ENCODE measurements around the gene KRT3.
"Not testable (repeated sequence)": the region's sequence is repeated elsewhere in the genome, so short reads cannot be mapped to it uniquely, and the experiment has no call there.

The KRT3 gene

DNA sequence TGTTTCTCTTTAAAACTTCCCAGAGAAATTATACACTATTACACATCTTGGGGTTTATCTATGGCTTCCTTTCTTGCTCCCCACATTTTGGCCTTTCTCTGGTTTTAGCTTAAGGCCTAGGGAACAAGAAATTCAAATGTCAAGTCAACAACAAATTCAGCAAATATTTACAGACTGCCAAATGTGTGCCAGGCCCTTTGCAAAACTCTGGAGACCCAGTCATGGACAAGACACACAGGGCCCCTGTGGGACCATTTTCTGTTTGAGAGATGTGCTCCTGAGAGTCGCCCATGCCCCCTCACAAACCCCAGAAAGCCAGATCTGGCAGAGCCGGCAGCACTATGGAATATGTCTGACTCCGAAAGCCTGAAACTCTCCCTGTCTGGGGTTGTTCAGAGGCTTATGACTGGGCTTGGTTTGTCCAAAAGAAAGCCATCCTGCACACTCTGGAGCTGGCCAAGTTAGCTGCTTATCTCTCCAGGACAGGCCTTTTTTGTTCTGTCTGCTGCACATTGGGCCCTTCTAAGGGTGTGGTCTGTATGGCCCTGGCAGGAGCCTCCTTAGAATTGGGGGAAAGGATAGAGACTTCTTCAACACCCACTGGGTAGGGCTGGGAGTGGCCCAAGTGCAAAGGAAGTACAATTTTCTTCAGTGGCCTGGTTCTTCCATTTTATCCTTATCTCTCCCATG lies 1.1 kb upstream of the KRT3 start:
- no peak for DNase-seq

DNA sequence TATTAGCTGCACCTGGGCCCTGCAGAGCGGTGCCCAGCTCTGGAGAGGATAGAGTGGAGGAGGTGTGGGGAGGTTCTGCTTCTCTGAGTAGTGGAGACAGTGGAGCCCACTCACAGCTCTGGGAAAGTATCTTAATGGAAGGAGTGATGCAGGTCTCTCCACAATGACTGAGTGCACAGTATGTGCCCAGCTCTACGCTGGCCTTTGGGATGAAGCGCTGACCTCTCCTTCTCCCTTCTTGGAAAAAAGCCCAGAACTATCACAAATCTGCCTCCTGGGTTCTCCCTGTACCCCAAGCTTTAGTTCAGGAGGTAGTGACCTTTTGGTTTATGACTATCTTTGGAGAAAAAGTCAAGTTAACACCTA lies 495 bp upstream of the KRT3 start:
- DNase-seq: no peak

DNA sequence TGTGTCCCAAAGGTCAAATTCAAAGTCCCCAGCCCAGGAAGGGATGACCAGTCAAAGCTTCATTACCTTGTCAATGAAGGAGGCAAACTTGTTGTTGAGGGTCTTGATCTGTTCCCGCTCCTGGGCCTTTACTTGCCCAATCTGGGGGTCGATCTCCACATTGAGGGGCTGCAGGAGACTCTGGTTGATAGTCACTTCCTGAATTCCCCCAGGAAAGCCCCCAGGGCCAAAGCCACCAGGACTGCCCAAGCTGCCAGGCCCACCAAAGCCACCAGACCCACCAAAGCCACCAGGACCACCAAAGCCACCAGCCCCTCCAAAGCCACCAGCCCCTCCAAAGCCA lies 614 bp downstream of the KRT3 start:
- not testable (repeated sequence) for DNase-seq

DNA sequence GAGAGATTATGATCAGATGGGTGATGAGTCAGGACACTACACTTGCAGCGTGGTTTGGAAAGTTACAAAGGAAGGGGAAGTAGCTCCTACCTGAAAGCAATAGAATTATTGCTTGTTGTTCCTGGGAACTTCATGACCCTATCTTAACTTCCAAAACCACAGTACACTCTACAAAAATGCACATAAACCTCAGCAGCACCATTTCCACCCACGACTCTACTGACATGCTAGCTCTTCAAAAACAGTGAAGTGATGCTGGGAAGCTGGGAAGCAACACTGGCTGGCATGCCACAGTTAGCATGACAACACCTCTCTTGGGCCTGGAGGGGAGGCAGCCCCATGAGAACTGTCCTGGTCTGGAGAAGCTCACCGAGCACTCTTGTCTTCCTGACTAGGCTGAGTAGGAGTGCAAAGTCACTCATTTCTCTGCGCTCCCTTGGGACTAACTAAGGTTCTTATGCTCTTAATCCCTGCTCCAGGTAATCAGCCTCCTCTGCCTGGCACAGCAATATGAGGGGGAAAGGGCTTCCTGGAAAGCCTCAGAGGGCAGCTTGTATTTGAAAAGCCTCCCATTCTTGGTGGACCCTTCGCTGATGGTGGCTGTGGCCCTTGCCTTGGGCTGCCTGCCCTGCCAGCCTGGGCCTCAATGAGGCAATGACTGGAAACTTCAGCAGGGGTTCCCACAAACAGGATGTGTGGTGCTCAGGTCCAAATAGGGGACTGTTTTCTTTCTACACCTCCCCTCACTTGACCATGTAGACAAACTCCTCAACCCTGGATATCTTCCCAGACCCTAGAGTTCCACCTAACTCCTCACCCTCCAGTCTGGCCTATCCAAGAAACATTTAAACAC lies 1.2 kb downstream of the KRT3 start:
- no peak for DNase-seq

DNA sequence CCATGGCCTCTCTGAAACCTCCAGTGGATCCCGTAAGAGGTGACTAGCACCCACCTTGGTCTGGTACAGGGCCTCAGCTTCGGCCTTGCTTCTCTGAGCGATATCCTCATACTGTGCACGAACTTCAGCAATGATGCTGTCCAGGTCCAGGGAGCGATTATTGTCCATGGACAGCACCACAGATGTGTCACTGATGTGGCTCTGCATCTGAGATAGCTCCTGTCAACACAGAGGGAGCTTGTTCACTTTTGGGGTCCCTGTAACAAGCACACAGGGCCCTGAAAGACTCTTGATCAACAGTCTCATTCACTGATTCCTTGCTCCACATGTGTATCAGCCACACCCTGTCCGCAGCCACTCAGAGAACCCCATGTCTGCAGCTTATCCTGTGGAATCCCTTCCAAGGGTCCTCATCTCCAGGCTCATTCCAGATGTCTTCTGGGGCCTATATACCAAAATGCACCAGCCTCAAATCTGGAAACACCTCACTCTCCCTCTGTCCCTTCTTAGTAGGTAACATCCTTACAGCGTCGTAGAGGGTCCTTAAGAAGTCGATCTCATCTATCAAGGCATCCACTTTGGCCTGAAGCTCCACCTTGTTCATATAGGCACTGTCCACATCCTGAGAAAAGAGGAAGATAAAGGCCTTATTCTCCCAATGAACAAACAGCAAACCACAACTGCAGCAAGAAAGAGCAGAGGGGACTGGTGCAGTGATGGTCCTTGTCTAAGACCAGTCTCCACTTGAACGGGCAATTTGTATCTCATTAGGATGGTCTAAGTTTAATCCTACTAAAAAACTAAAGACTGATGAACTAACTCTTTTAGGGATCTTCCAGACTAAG lies 3.5 kb downstream of the KRT3 start:
- no peak for DNase-seq

DNA sequence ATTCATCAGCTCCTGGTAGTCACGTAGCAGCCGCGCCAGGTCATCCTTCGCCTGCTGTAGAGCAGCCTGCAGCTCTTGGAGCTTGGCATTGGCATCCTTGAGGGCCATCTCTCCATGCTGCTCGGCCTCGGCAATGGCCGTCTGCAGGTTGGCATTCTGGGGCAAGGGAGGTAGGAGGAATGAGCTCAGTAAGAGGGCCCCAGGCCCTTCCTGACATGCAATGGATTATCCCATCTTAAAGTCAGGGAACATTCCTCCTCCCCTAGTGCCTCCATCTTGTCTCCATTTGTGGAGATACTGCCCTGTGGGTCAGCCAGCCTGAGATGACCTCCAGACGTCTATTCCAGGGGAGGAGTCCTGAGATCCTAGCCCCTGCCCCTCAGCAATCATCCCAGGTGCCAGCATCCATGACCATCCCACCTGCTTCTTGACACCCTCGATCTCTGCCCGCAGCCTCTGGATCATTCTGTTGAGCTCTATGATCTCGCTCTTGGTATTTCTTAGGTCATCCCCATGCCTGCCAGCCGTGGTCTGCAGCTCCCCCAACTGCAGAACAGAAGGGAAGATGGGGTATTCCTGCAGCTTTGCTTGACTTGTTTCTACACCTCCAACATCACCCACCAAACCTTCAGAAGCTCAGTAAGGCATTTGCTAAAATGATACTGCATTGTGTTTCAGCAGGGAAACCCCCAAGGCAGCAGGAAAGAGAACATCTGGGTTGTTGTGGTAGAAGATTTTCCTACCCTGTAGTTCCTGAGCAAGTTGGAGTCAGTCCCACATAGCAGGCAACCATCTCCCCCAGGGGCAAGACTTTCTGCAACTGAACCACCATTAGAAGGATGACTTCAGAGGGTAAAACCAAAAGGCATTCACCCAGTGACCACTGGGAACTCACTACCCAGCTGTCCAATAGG lies 4.4 kb downstream of the KRT3 start:
- no peak for DNase-seq

DNA sequence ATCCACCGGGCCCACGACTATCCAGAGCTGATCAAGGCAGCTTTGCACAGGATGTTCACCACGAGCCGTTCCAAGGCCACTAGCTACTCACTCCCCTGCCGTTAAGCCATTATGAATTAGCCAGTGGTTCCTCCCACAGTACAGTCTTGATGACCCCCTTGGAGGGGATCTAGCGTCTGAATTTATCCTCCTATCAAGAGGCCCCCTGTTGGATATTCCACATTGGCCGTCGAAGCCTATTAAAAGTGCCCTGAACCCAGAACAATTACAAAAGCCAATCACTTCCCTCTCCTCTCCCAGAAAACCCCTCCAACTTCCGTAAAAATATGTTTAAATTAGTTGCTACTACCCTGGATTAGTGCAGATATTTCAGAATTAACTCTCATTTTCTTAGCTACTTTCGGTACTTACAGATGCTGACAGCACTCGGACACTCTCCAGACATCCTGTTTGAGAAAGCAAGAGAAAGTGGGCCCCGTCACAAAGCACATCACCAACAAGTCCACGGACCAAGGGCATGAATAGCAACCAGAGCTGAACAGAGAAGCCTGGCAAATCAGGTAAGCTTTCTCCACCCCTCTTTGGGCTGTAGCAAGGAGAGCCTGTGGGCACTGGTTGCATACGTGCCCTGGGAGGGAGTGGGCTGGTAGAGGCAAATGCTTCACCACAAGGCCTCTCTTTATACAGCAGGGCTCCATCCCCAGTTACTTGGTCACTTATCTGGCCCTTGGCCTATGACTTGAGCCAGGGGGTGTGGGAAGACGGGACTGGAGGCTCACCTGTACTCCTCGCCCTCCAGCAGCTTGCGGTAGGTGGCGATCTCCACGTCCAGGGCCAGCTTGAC lies 5.3 kb downstream of the KRT3 start:
- DNase-seq: no peak

DNA sequence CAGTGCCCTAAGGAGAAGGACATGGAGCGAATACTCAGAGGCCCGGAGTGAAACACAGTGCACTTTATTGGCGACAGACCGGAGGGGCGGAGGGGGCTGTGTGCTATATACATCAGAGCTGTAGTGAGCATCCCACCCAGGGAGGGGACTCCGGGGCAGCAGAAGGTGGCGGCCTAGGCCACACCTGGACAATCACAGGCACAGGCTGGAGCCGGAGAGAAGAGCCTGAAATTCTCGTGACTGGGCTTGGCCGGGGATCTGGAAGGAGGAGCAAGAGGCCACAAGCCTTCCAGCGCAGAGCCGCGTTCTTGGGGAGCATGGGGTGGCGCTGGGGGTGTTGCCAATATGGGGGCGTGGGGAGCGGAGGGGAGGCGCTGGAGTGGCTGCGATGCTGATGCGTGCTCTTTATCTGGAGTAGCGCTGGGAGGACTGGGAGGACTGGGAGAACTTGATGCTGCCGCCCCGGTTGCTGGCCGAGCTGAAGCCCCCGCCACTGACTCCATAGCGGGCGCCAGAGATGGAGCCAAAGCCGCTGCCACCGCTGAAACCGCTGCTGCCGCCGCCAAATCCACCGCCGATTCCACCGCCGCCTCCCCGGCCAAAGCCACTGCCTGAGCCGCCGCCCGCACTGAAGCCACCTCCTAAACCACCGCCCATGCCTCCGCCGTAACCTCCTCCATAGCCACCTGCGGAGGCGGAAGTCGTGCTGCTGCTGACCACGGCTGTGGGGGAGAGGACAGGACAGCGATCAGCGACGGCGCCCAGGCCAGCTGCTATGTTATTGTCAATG lies 6.1 kb downstream of the KRT3 start:
- no peak for DNase-seq

DNA sequence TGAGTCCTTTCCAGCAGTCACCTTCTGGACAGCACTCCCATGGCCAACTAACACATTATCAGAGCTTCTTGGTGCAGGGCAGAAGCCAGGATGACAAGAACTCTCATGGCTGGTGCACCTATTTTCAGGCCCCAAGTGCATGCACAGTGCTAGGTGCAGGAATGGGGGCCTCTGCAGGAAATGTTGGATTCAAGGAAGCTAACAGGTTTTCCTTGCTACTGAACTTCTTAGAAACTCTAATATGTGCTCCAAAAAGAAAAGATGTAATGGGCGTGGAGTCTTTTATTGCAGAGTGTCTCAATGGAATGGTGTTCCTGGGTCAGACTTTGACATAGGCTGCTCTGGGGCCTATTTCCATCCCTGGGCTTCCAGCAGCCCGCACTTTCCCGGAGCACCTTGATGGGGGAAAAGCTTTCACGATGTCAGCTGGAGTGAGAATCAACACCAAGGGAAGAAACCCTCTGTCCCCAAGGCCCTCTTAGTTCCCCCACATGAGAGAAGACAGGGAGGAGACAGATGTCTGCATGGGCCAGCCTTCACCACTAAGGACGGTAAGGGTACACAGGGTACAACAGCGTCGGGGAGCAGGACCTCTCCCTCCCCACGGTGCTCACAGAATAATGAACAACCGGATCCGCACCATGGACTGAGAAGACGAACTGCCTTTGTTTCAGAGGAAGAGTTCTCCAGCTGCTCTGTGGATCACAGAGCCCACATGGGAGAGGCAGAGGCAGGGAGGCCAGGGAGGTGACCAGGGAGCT lies 6.9 kb downstream of the KRT3 start:
- DNase-seq: no peak

DNA sequence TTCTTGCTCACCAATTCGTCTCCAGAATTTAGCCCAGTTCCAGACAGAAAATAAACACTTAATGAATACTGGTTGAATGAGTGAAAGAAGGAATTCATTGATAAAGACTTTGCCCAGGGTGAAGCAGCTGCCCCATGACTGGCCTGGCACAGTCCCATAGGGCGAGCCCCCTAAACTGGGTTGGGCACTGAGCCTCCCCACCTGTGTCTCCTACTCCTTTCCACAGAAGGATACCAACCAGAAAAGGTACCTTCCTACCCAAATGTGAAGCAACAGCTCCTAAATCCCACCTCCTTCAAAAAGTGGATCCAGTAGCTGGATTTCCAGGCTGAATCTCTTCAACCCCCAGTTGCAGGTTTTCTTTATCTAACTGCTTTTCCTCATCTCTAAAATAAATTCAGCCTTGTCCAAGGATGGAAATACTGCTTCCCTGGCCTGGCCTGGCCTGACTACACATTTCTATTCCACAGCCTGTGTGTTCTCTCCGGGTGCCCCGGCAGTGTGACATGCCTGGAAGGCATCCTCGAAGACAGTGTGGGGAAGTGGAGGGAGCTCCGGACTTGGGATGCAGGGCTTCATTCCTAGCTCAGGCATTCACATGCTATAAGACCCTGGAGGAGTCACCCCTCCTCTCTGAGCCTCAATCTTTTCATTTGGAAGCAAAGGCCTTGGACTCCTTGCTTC lies 7.6 kb downstream of the KRT3 start:
- DNase-seq: no peak

DNA sequence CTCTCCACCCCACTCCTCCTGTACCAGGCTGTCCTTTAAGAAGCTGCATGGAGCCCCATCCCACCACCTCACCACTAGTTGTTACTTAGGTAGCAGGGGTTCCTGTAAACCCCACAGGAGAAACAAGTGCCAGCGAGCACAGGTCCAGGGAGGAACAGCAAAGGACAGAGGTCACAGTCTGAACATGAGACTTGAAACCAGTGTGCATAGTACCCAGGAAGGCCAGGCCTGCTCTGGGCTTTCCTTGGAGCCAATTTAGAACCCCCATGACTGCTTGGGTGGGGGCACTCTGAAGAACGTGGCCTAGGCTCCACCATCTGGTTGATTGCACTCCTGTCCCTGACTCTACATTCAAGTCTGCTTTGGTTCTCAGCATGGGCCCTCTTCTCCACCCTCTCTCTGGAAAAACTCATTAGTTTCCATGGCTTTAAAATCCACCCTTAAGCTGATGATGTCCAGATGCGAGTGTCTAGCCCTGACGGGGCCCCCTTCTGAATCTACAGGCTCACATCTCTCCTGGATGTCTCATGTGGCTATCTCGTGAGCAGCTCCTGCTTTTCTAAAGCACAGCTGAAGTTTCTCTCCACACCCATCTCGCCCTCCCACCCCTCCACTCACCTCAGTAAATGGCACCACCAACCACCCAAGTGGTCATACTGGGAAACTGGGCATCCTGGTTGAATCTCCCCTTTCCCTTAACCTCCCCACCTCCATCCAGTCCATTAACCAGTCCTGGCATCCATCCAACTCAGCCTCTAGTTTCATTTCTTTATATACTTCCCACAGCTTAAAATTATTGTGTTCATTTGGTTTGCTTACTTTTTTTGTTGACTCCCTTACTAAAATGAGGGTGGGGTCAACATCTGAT lies 8.4 kb downstream of the KRT3 start:
- DNase-seq: no peak

DNA sequence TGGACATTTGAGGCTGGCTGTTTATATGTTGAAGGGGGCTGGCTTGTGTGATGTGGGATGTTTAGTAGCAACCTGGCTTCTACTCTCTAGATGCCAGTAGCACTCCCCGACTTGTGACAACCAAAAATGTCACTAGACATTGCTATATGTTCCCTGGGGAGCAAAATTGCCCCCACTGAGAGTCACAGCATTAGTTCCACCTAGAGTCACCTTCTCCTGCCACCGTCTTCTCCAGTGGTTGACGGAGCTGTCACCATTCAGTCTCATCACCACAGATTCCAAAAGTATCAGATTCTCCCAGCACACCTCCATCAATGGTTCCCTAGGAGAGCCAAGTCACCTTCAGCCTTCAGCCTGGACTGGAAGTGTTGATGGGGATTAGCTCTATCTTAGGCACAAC lies 11.0 kb downstream of the KRT3 start:
- DNase-seq: no peak

DNA sequence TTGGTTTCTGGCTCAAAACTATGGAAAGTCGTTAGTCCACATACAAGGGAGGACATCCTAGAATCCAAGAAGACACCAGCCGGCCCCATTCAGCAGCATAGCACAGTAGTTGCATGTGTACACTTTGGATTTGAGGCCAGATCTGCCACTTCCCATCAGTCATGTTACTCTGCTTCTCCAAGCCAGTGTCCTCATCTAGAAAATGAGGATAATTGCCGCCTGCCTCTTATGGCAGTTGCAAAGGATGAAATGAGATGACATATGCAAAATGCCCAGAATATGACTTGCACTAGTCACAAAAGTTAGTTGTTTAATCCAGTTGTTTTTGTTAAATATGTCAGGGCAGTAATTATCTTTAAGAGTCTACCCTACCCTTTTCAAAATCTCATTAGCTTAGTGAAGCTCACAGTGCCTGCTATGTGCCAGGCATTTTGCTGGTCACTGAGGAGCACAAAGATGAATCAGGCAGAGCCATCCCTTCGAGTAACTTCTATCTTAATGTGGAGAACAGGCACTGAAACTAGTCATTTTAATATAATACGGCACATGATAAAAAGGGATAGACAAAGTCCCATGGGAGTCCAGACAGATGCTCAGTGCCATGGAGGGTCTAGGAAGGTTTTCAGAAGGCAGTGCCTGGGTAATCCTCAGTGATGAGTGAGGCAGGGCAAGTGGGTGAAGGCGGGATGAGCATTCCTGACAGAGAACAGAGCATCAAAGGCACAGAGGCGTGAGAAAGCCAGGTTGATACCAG lies 12.2 kb downstream of the KRT3 start:
- no peak for DNase-seq

DNA sequence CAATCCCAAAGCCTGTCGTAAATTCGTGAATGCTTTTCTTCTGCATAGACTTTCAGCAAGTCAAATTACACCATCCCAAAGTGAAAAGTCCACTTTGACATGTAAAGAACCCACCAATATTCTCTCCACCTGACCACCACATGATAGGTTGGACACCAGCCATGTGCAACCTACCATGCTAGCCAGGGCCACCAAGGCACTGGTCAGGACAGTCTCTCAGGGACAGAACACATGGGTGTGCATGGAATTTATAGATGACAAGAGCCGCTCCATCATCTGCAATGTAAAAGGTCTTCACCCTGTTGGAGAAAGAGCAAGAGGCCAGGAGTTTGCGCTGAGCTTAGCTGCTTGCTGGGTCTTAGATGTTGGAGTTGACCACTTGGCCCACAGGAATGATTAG lies 13.4 kb downstream of the KRT3 start:
- no peak for DNase-seq

DNA sequence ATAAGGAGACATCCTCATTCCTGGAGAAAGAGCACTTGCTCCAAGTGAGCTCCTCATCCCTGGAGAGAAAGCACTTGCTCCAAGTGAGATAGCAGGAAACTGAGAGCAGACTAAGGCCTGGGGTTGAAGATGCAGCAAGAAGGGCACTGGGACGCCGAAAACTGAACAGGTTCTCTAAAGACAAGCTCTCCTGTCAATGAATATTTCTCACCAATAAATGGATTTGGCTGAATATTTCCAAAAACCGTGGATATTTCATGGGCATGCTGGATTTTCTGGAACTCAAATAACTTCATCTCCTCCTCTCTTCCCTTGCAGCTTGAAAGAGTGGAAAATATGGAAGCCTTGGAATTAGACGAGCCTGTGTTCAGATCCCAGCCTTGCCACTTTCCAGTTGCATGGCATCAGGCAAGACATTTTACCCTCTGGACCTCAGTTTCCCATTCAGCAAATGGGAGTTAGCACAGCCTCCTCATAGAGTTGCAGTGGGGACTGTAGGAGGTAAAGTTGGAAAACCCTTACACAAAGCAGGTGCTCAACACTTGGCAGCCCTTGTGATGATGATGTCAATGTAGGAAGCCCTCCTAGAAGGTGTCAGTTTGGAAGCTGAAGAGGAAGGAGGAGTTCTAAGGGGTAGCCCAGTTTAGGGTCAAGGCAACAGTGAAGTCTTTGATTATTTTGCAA lies 14.4 kb downstream of the KRT3 start:
- DNase-seq: no peak

DNA sequence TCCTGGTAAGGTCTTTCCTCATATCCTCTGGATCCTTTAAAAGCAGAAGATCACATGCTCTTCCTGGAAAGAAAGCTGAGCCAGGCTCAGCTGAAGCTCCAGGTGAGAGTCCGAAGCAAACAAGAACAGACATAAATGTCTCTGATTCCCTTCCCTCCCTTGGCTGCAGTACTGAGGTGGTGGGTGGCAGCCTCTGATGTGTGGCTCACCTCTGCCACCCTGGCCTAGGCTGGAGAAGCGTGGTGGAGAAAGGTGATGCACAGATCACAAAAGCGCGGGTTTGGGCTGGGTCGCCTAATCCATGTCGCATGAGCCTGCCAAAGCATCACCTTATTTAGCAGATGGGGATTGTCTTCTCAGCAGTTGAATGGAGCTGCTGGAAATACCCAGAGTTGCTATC lies 16.0 kb downstream of the KRT3 start:
- no peak for DNase-seq

DNA sequence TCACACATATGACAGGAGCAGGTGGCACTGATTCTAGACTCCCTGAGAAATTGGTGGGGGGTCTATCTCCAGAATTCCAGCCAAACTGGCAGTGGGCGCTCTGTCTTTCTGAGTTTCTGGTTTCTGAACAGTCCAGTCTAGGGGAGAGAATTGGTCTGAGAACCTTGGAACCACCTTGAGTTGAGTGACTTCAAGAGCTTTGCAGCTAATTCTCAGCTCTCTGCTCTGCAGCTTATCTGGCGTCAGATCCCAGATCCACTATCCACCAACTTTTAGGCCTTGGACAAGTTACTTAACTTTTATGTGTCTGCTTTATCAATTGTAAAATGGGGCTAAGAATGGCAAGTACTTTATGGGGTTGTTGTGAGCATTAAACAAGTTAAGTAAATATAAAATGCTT lies 17.1 kb downstream of the KRT3 start:
- no peak for DNase-seq

Measured in CD4-positive, alpha-beta T cell treated with Interferon alpha-2 for 1 hour (primary cell).